ENCODE results near the gene OR6K6.

- TF ChIP-seq CTCF (IDR thresholded peaks at IDR 0.05; ENCODE audit: poor library complexity, severe bottlenecking) (no peak), EZH2 (IDR thresholded peaks at IDR 0.05; ENCODE audit: borderline replicate concordance, insufficient read depth, low read length, poor library complexity, severe bottlenecking) (no peak), POLR2AphosphoS5 (IDR thresholded peaks at IDR 0.05) (no peak), RAD21 (conservative IDR thresholded peaks at IDR 0.05) (no peak), EP300 (conservative IDR thresholded peaks at IDR 0.05; ENCODE audit: poor library complexity, severe bottlenecking) (no peak), REST (IDR thresholded peaks at IDR 0.05; ENCODE audit: borderline replicate concordance) (no peak), MXI1 (conservative IDR thresholded peaks at IDR 0.05; ENCODE audit: poor library complexity, severe bottlenecking) (no peak), TAF1 (IDR thresholded peaks at IDR 0.05; ENCODE audit: low read depth) (no peak), SMC3 (conservative IDR thresholded peaks at IDR 0.05; ENCODE audit: poor library complexity) (no peak)
These were observed 25.9 kb upstream of the OR6K6 start for GRCh38 chr1:158728510-158729225.
